Medulla oblongata (tissue), 1 donor: Measurements from ENCODE around the gene TEKT5.
"Not testable (repeated sequence)": the region's sequence is repeated elsewhere in the genome, so short reads cannot be mapped to it uniquely, and the experiment has no call there.

Experiments
- DNase-seq: peaks from one replicate; pipeline ENCODE4 v3.0.0-alpha.2; 2015; ENCODE audit errors: extremely low spot score

Gene TEKT5

DNA sequence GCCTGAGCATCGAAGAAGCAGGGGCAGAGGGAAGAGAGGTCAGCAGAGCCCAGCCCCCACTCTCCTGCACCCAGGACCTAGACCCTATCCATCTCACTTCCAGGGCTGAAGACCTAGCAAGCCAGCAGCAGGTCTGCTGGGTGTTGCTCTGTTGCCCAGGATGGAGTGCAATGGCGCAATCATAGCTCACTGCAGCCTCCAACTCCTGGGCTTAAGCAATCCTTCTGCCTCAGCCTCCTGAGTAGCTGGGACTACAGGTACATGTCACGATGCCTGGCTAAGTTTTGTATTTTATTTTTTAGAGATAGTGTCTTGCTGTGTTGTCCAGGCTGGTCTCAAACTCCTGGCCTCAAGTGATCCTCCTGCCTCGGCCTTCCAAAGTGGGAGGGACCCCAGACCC is 61.3 kb downstream of the TEKT5 start:
- DNase-seq = not testable (repeated sequence)

DNA sequence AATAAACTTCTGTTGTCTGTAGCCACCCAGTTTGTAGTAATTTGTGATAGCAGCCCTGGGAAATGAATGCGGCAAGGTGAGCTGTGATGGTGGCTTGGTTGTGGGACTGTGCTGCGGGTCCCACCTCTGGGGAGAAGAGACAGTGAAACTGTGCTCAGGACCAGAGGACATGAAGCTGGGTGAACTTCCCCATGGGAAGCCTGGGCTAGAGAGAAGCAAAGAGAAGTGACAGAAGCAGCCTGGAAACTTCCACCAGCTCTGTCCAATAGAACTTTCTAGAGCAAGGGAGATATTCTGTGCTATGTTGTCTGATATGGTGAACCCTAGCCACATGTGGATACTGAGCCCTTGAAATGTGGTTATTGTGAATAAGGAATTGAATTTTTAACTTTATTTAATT is 62.8 kb downstream of the TEKT5 start:
- DNase-seq = no peak

DNA sequence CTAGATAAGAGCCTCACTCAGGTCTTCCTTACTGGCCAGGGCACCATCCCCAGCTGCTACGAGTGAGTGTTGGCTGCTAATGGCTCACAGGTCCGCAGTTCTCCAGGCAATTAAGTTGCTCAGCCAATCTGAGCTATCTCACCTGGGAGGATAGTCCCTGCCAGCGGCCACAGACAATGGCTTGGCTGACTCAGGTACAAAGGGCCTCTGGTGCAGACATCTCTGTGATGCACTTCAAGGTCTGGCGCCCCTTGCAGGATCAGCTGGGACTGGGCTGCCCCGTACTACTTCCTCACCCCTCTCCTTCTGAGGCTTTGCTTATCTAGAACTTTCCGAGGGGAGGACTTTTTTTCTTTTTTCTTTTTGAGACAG is 65.2 kb downstream of the TEKT5 start:
- no peak for DNase-seq

DNA sequence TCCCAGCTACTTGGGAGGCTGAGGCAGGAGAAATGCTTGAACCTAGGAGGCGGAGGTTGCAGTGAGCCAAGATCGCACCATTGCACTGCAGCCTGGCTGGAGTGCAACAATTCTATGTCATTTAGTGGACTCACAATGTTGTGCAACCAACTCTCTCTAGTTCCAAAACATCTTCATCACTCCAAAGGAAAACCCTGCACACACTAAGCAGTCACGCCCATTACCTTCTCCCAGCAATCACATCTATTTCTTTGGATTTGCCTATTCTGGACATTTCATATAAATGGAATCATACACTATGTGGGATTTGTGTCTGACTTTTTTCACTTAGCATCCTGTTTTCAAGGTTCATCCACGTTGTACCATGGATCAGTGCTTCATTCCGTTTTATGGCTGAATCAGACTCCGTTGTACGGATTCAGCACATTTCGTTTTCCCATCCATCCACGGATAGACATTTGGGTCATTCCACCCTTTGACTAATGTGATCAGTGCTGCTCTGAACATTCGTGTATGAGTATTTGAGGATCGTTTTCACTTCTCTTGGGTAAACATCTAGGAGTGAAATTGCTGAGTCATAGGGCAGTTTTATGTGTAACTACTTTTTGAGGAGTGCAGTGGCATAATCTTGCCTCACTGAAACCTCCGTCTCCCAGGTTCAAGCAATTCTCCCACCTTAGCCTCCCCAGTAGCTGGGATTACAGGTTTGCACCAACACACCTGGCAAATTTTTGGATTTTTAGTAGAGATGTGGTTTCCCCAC is 69.0 kb downstream of the TEKT5 start:
- DNase-seq = no peak

DNA sequence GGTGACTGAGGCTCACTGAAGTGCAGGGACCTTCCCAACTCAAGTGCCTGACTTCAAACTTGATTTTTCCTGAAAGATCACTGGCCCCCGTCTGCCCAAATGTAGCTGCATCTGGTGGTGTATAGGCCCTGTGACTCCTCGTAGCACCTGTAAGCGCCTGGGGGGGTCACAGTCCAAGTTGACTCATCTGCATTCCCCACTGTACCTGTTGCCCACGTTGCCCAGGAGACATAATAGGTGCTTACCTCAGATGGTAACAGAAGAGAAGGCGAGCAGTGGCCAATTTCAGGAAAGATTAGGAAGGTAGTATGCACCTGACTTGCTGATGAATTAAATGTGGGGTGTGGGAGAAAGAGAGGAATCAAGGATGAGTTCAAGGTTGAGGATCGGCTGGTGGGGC is 70.2 kb downstream of the TEKT5 start:
- DNase-seq = no peak

DNA sequence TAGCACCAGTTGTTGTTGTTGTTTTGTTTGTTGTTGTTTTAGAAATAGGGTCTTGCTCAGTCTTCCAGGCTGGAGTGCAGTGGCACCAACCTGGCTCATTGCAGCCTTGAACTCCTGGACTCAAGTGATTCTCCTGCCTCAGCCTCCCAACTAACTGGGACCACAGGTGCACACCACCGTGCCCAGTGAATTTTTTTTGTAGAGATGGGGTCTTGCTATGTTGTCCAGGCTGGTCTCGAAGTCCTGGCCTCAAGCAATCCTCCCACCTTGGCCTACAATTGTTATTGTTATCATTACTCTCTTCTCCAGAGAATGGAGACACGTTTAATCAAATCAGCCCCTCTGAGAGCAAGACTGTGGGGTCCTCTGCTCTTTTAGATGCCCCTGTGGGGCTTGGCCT is 71.7 kb downstream of the TEKT5 start:
- DNase-seq = no peak

DNA sequence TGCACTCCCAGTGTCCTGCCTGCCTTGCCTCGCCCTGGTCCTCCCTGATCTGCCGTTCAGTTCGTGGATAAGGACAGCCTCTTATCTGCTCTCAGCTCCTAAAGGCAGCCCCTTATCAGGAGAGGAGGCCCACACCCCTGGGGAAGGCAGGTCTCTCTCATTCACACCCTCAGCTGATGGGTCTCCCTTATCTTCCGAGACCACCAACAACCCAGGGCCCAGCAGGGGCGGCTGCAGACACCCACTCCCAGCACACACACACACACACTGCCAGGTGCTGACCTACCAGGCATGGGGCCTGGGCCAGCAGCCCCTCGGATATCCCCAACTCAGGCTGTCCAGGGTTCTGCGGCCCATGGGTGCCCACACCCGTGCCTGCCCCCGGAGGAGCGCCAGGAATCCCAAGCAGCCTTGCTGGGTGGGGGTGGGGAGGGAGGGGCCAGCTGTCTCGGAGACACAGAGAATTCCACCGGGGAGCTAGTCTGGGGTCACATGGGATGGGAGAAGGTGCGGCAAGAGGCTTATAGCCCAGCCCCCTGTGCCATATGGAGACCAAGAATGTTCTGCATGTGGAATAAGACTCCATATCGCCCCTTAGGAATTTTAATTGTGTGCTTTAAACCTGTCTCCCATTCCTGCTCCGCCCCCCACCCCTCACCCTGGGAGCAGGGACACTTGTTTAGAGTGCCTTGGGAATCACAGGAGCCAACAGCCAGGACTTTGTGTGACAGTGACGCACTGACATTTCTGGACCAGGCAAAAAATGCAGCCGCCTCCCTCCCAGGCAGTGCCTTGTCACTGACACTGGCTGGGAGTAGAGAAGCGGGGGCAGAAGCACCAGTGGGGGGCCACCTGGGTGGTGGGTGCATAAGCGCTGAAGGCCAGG is 72.5 kb downstream of the TEKT5 start:
- no peak for DNase-seq

DNA sequence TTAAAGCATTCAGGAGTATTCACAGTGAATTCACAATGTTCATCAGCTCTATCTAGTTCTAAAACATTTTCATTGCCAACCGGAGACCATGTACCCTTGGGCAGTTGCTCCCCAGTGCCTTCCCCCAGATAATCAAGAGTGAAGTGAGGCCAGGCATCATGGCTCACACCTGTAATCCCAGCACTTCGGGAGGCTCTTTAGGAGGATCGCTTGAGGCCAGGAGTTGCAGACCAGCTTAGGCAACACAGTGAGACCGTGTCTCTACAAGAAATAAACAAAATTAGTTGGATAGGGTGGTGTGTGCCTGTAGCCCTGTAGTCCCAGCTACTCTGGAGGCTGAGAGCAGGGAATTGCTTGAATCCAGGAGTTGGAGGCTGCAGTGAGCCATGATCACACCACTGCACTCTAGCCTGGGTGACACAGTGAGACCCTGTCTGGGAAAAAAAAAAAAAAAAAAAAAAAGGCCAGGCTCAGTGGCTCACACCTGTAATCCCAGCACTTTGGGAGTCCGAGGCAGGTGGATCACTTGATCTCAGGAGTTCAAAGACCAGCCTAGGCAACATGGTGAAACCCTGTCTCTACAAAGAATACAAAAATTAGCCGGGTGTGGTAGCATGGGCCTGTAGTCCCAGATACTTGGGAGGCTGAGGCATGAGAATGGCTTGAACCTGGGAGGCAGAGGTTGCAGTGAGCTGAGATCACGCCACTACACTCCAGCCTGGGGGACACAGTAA is 73.3 kb downstream of the TEKT5 start:
- not testable (repeated sequence) for DNase-seq

DNA sequence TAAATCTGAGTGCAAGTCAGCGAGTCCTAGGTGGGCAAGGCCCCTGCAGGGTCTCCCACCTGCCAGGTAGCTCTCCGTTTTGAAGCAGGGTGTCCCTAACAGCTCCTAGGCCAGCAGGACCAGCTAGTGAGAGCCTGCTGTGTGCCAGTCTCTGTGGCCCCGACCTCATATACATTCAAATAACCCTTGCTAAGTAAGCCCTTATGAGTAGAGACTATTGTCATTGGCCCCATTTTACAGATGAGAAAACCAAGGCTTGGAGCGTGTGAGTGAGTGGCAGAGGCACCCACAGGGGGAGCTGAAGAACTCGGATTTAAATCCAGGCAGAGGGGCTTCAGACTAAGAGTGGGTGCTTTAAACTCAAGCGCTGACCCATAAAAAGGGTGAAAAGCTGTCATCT is 74.6 kb downstream of the TEKT5 start:
- DNase-seq = no peak

DNA sequence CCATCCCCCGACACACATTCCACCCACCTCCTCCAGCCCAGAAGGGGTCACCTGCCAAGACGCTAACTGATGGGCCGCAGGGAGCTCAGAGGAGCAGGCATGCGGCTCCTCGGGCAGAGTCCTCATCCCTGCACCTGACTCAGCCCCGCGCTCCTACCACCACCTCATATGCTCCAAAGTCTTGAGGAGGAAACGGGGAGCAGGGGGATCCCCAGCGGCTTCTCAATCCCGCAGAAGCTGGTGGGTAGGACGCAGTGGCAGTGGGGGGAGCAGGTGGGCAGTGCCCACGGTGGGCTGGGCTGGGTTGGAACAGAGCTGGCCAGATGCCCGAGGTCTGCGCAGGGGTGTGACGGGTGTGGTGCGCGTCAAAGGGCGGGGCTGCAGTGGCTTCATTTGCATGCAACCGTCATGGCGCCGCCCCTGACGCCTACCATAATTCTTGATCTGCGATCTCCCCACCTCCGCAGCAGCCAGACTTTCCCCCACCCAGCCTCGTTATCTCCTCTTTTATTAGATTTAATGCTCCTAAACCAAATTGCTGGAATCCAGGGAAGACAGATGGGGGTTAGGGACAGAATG is 75.4 kb downstream of the TEKT5 start:
- DNase-seq = no peak

DNA sequence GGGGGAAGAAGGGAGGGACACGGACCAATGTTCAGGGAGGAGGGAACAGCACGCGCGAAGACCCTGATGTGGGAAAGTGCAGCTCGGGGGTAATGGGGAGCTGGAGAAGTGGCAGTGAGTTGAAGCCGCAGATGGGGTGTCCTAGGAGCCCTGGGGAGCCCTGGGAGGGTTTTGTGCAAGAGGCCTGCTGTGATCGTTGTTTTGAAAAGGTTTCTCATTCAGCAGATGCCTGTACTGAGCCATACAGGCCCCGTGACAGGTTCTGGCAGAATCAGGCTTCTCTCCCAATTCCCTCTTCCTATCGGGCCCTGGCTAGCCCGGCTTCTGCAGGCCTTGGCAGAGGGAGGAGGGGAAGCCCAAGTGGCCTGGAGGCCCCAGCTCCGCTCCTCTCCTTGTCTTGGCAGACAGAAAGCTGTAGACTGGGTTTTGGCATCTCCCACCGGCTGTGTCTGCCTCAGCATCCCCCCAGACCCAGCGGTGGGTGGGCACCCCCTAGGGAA is 76.0 kb downstream of the TEKT5 start:
- no peak for DNase-seq

DNA sequence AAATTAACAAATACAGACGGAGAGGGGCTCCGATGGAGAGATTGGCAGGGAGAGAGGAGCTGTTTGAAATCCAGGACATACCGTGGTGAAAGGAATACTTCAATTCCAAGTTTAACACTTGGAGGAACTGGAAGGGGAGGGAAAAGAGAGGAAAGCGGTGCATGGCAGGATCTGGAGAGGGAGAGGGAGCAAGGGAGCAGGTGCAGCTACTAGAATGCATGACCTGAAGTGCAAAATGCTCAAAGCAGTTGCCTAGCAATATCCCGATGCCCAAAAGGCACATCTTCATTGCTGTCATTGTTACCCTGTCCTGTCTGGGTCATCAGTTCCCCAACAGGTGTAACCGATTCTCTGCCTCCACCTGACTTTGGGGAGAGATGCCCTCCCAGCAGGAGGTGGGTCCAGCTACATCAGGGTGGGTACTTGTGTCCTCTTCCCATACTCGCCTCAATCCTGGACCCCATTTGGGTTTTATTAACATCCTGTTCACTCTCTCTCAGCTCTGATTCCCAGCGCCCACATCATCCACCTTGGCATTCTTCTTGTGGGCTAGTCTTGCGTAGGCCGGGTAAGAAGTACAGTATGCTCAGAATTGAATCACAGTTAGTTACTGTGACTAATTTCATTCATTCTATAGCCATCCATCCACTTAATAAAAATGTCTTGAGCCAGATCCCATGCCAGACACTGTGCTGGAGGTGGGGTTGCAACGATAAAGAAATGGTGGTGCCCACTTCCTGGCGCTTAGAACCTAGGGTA is 76.9 kb downstream of the TEKT5 start:
- DNase-seq = no peak

DNA sequence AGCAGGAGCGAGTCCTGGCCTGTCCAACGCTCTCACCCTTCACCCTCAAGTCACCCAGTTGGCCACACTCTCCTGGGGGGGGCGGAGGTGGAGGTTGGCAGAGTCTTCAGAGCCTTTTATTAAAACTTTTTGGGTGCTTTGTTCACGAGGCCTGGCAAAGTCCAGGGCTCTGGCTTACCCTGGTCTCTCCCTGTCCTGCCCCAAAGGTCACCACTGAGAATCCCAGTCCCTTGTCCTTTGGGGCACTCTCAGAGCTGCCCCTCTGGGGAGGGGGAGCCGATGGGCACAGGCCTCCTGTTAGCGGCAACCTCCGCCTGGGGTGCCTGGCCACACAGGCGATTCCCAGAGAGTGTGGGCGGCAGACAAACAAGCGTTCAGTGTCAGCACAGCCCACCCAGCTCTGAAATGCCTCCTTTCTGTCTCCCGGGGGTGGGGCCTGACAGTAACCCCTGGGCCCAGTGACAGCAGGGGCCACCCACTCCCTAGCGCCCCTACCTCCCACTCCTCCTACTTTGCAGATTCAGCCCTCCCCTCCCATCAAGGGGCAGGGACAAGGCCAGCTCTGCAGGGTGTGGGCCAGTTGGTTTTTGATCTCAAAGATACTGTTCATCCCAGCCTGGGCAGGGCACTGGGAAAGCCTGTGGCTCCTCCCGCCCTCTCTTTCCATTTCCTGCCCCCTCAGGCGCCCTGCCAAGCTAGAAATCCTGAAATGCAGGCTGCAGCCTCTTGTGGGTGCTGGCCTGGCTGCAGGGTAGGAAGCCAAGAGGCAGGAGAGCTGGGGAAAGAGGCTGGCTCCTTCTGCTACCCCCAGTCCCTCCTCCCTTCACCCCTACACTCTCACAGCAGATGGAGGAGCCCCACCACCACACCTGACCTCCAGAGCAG is 77.7 kb downstream of the TEKT5 start:
- DNase-seq = peak; percentile 46

DNA sequence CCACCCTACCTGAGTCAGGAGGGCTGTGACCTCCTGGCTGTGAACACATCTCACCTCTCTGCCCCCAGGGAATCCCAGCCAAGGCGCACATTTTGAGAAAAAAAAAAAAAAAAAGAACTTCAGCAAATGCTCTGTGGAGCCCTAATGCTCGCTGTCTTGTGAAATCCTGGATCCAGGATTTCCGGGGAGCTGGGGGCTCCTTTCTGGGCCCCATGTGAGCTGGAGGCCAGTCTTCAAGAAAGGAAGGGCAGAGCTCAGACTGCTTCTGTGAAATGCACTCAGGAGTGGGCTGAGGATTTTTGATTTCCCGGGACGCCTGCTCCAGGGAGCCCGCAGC is 78.3 kb downstream of the TEKT5 start:
- no peak for DNase-seq

DNA sequence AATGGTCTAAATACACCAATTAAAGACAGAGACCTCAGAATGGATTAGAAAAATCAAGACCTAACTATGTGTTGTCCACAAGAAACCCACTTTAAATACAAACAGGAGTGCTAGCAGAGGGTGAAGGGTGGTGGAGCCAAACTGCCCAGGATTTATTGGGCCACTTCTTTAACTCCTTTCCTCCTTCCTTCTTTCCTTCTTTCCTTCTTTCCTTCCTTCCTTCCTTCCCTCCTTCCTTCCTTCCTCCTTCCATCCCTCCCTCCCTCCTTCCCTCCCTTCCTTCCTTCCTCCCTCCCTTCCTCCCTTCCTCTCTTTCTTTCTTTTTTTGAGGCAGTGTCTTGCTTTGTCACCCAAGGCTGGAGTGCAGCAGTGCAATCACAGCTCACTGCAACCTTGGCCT is 80.0 kb downstream of the TEKT5 start:
- DNase-seq = no peak

DNA sequence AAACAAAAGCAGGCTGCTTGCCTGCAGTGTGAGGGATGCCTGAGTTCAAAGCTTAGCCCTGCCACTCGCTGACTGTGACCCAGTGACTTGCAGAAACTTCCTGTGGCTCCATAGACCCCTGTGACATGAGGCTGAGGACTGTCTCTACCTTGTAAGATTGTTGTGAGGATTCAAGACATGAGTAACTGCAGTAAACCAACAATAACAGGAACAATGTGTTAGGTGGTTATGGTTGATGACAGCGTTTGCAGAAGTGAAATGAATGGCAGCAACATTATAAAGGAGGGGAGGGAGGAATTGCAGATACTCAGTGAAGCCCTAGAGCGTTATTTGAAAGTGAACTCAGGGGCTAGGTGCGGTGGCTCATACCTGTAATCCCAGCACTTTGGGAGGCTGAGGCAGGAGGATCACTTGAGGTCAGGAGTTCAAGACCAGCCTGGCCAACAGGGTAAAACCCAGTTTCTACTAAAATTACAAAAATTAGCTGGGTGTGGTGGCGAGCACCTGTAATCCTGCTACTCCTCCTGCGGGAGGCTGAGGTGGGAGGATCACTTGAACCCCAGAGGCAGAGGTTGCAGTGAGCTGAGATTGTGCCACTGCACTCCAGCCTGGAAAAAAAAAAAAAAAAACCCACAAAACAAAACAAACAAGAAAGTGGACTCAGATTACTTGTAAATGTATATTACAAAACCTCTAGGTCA is 80.8 kb downstream of the TEKT5 start:
- no peak for DNase-seq

DNA sequence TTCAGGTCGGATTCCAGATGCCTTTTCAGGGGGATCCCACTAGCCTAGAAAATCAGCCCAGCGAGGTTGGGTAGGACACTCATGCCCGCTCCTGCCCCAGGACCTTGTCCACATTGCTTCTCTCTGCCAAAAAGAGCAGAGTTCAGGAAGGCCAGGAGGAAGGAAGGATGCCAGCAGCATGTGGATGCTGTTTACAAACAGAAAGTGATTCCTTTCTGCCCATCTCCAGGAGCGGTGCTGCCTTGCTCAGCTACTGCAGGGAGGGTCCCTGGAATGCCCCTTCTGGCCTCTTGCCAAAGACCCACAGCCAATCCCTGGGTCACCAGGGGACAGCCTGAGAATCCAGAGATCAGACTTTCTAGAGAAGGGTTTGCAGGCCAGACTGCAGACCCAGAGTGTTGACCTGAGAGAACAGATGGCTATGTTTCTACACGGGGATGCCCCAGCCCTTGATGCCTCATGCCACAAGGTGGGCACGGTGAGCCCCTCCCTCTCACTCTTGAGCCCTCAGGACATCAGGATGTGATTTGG is 82.0 kb downstream of the TEKT5 start:
- DNase-seq = peak; percentile 25

DNA sequence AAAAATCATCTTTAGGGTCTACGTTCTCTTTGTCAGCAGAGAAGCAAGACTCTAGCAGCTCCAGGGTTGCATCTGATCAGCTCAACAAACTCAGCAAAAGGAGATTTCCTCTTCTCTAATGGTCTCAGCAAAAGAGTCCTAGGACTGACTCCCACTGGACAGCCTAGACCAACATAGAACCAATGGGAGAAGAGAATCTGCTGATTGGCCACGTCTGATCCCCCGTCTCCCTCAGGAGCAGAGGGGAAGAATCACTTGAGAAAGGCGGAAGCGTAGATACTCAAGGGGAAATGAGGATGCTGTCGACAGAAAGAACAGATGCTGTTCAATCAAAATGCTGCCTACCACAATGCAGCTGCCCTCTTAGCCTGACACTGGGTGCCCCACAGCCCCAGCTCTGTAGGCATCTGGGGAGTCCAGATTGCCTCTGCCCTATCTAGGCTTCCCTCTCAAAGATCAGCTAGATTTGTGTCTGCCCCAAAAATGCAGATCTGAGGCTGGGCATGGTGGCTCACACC is 82.8 kb downstream of the TEKT5 start:
- no peak for DNase-seq

DNA sequence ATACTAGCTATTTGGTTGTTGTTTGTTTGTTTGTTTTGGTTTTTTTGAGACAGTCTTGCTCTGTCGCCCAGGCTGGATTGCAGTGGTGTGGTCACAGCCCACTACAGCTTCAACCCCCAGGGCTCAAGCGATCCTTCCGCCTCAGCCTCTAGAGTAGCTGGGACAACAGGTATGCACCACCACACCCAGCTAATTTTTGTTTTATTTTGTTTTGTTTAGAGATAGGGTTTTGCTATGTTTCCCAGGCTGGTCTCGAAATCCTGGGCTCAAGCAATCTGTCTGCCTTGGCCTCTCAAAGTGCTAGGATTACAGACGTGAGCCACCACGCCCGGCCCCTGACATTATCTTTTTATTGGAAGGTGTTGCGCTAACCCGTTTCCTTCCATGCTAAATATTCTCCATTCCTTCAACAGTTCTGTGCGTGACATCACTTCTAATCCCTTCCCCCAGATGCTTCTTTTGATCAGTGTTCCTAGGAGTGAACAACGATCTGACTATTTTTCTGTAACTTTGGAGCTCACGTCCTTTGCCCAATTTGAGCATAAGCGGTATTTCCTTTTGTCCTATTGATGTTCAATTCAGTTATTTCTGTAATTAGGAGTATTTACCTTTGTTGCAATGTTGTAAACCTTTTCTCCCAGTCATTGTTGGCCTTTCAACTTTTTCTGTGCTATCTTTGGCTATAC is 84.1 kb downstream of the TEKT5 start:
- DNase-seq = no peak
